ENCODE results near the gene VAPB. TPM values are rescaled to one million over a fixed set of nuclear protein-coding genes. Genes with fewer than 3 reads are reported as not detected.
A peak's percentile ranks its signal among the peaks of the same experiment; 100 is the strongest.

Gene VAPB
- total RNA-seq, 1 donor from 2014 or later: 61.5 TPM

GRCh38 chr20:58349570-58349969 lies 39.5 kb upstream of the VAPB start:
- H3K9ac ChIP-seq (ENCODE audit: low read length): no peak overlapping the region
- Mint-ChIP-seq H3K4me1 (ENCODE audit: low read depth, unreplicated experiment) (peaks cover 15% of the 10 kb centered on the region), H3K27me3 (ENCODE audit: low read depth, unreplicated experiment) (no peaks in the 10 kb centered on the region), H3K4me3 (ENCODE audit: unreplicated experiment) (no peak overlapping the region), H3K9me3 (ENCODE audit: unreplicated experiment) (no peaks in the 10 kb centered on the region), H3K36me3 (ENCODE audit: low read depth, unreplicated experiment) (peaks cover 32% of the 10 kb centered on the region), H3K27ac (ENCODE audit: unreplicated experiment) (no peak overlapping the region)
- no peaks in the 10 kb centered on the region for H3K9me3 ChIP-seq (ENCODE audit: insufficient read depth, low read depth, low read length)
- H3K27ac ChIP-seq (ENCODE audit: low read depth, low read length): no peak overlapping the region
- FAIRE-seq: no peak
- H2AFZ ChIP-seq (ENCODE audit: low read depth, low read length): no peak overlapping the region
- H3K4me1 ChIP-seq (ENCODE audit: insufficient read depth, low read length): peaks cover 5% of the 10 kb centered on the region
- H3K79me2 ChIP-seq (ENCODE audit: insufficient read depth, low read length): peaks cover 16% of the 10 kb centered on the region
- H3K4me2 ChIP-seq (ENCODE audit: low read length): no peak overlapping the region
- H4K20me1 ChIP-seq (ENCODE audit: insufficient read depth, low read length): peaks cover 10% of the 10 kb centered on the region
- H3K36me3 ChIP-seq (ENCODE audit: insufficient read depth, low read length): peaks cover 38% of the 10 kb centered on the region
- DNase-seq (ENCODE audit: low read depth): peak; percentile 74
- no peak for TF ChIP-seq EZH2 (IDR thresholded peaks at IDR 0.05; ENCODE audit: insufficient read depth, low read length)
- TF ChIP-seq, protein P1, sequence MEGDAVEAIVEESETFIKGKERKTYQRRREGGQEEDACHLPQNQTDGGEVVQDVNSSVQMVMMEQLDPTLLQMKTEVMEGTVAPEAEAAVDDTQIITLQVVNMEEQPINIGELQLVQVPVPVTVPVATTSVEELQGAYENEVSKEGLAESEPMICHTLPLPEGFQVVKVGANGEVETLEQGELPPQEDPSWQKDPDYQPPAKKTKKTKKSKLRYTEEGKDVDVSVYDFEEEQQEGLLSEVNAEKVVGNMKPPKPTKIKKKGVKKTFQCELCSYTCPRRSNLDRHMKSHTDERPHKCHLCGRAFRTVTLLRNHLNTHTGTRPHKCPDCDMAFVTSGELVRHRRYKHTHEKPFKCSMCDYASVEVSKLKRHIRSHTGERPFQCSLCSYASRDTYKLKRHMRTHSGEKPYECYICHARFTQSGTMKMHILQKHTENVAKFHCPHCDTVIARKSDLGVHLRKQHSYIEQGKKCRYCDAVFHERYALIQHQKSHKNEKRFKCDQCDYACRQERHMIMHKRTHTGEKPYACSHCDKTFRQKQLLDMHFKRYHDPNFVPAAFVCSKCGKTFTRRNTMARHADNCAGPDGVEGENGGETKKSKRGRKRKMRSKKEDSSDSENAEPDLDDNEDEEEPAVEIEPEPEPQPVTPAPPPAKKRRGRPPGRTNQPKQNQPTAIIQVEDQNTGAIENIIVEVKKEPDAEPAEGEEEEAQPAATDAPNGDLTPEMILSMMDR (IDR thresholded peaks at IDR 0.05; ENCODE audit: insufficient read depth, low read depth, low read length): no peak
- H3K27me3 ChIP-seq (ENCODE audit: insufficient read depth, low read length): no peaks in the 10 kb centered on the region
- no peak overlapping the region for H3K4me3 ChIP-seq (ENCODE audit: insufficient read depth, low read depth, low read length)

GRCh38 chr20:58352468-58352867 lies 36.6 kb upstream of the VAPB start:
- H3K27me3 ChIP-seq (ENCODE audit: insufficient read depth, low read length): no peaks in the 10 kb centered on the region
- H3K27me3 Mint-ChIP-seq (ENCODE audit: low read depth, unreplicated experiment): no peaks in the 10 kb centered on the region
- peaks cover 20% of the 10 kb centered on the region for H3K36me3 ChIP-seq (ENCODE audit: insufficient read depth, low read length)
- H3K36me3 Mint-ChIP-seq (ENCODE audit: low read depth, unreplicated experiment): peaks cover 20% of the 10 kb centered on the region
- peaks cover 5% of the 10 kb centered on the region for H3K4me1 ChIP-seq (ENCODE audit: insufficient read depth, low read length)
- peaks cover 6% of the 10 kb centered on the region for H3K4me1 Mint-ChIP-seq (ENCODE audit: low read depth, unreplicated experiment)
- FAIRE-seq: no peak
- peaks cover 3% of the 10 kb centered on the region for H4K20me1 ChIP-seq (ENCODE audit: insufficient read depth, low read length)
- H2AFZ ChIP-seq (ENCODE audit: low read depth, low read length): no peak overlapping the region
- DNase-seq (ENCODE audit: low read depth): no peak
- H3K9ac ChIP-seq (ENCODE audit: low read length): no peak overlapping the region
- no peaks in the 10 kb centered on the region for H3K9me3 Mint-ChIP-seq (ENCODE audit: unreplicated experiment)
- no peaks in the 10 kb centered on the region for H3K9me3 ChIP-seq (ENCODE audit: insufficient read depth, low read depth, low read length)
- H3K4me3 Mint-ChIP-seq (ENCODE audit: unreplicated experiment): no peak overlapping the region
- H3K79me2 ChIP-seq (ENCODE audit: insufficient read depth, low read length): no peaks in the 10 kb centered on the region
- H3K27ac ChIP-seq (ENCODE audit: low read depth, low read length): no peak overlapping the region
- H3K4me3 ChIP-seq (ENCODE audit: insufficient read depth, low read depth, low read length): no peak overlapping the region
- no peak overlapping the region for H3K4me2 ChIP-seq (ENCODE audit: low read length)
- no peak overlapping the region for H3K27ac Mint-ChIP-seq (ENCODE audit: unreplicated experiment)
- TF ChIP-seq, protein P1 (IDR thresholded peaks at IDR 0.05; ENCODE audit: insufficient read depth, low read depth, low read length): no peak
- no peak for TF ChIP-seq EZH2 (IDR thresholded peaks at IDR 0.05; ENCODE audit: insufficient read depth, low read length)

DNA sequence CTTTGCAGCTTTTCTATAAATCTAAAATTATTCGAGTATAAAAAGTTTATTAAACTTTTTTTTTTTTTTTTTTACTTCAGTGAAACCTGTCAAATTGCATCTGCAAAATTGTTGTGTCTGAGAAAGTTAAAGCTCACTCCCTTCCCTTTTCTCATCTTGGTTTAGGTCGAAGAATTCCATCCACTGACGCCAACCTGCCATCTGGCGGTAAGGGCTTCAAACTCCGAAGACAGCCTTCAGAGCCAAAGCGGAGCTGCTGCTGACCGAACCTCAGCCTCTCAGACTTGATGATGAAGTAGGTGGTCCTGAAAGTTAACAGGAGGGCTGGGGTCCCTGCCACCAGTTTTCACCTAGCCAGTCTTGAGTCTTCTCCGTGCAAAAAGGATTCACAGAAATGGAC lies 29.6 kb upstream of the VAPB start:
- Histone ChIP-seq H3K36me3 (ENCODE audit: insufficient read depth, low read length) (peaks cover 28% of the 10 kb centered on the region), H3K27ac (ENCODE audit: low read depth, low read length) (no peak overlapping the region), H3K79me2 (ENCODE audit: insufficient read depth, low read length) (no peaks in the 10 kb centered on the region), H3K4me1 (ENCODE audit: insufficient read depth, low read length) (no peaks in the 10 kb centered on the region), H2AFZ (ENCODE audit: low read depth, low read length) (no peak overlapping the region), H3K27me3 (ENCODE audit: insufficient read depth, low read length) (no peaks in the 10 kb centered on the region), H3K9me3 (ENCODE audit: insufficient read depth, low read depth, low read length) (no peaks in the 10 kb centered on the region), H3K4me3 (ENCODE audit: insufficient read depth, low read depth, low read length) (no peak overlapping the region), H3K9ac (ENCODE audit: low read length) (no peak overlapping the region), H4K20me1 (ENCODE audit: insufficient read depth, low read length) (peaks cover 3% of the 10 kb centered on the region), H3K4me2 (ENCODE audit: low read length) (no peak overlapping the region)
- no peaks in the 10 kb centered on the region for H3K4me1 Mint-ChIP-seq (ENCODE audit: low read depth, unreplicated experiment)
- no peaks in the 10 kb centered on the region for H3K9me3 Mint-ChIP-seq (ENCODE audit: unreplicated experiment)
- no peaks in the 10 kb centered on the region for H3K27me3 Mint-ChIP-seq (ENCODE audit: low read depth, unreplicated experiment)
- peaks cover 9% of the 10 kb centered on the region for H3K36me3 Mint-ChIP-seq (ENCODE audit: low read depth, unreplicated experiment)
- FAIRE-seq (no peak), DNase-seq (ENCODE audit: low read depth) (no peak)
- H3K27ac Mint-ChIP-seq (ENCODE audit: unreplicated experiment): no peak overlapping the region
- no peak overlapping the region for H3K4me3 Mint-ChIP-seq (ENCODE audit: unreplicated experiment)
- TF ChIP-seq EZH2 (IDR thresholded peaks at IDR 0.05; ENCODE audit: insufficient read depth, low read length): no peak
- TF ChIP-seq, protein P1 (IDR thresholded peaks at IDR 0.05; ENCODE audit: insufficient read depth, low read depth, low read length): no peak
